ENCODE results near the gene CHST4. TPM values are rescaled to one million over a fixed set of nuclear protein-coding genes. Genes with fewer than 3 reads are reported as not detected.
"Not testable (repeated sequence)": the region's sequence is repeated elsewhere in the genome, so short reads cannot be mapped to it uniquely, and the experiment has no call there.

CHST4 gene
- total RNA-seq, 1 donor from 2014 or later = not detected

- no peak for TF ChIP-seq CTCF (IDR thresholded peaks at IDR 0.05)
- no peaks in the 10 kb centered on the region for H3K36me3 Mint-ChIP-seq (ENCODE audit: unreplicated experiment)
Observed at GRCh38 chr16:71493213-71493612, 33.0 kb upstream of the CHST4 start.

GRCh38 chr16:71498031-71498430, 28.2 kb upstream of the CHST4 start:
- Mint-ChIP-seq H3K27me3 (ENCODE audit: unreplicated experiment) (peaks cover 23% of the 10 kb centered on the region), H3K36me3 (ENCODE audit: unreplicated experiment) (no peaks in the 10 kb centered on the region), H3K4me3 (ENCODE audit: unreplicated experiment) (no peak overlapping the region), H3K9me3 (ENCODE audit: unreplicated experiment) (no peaks in the 10 kb centered on the region), H3K27ac (ENCODE audit: unreplicated experiment) (no peak overlapping the region), H3K4me1 (ENCODE audit: unreplicated experiment) (no peaks in the 10 kb centered on the region)
- TF ChIP-seq CTCF (IDR thresholded peaks at IDR 0.05) = no peak
- no peak for DNase-seq (ENCODE audit: extremely low spot score, unreplicated experiment)

More at GRCh38 chr16:71493213-71493612, 33.0 kb upstream of the CHST4 start:
- H3K27ac Mint-ChIP-seq (ENCODE audit: unreplicated experiment) = no peak overlapping the region
- H3K27me3 Mint-ChIP-seq (ENCODE audit: unreplicated experiment) = peaks cover 25% of the 10 kb centered on the region
- H3K4me3 Mint-ChIP-seq (ENCODE audit: unreplicated experiment) = no peak overlapping the region
- no peak for DNase-seq (ENCODE audit: extremely low spot score, unreplicated experiment)
- H3K4me1 Mint-ChIP-seq (ENCODE audit: unreplicated experiment) = no peaks in the 10 kb centered on the region
- no peaks in the 10 kb centered on the region for H3K9me3 Mint-ChIP-seq (ENCODE audit: unreplicated experiment)

GRCh38 chr16:71499775-71500364, 26.4 kb upstream of the CHST4 start:
- no peak for DNase-seq (ENCODE audit: extremely low spot score, unreplicated experiment)
- Mint-ChIP-seq H3K4me1 (ENCODE audit: unreplicated experiment) (no peaks in the 10 kb centered on the region), H3K27ac (ENCODE audit: unreplicated experiment) (no peak overlapping the region), H3K36me3 (ENCODE audit: unreplicated experiment) (no peaks in the 10 kb centered on the region), H3K9me3 (ENCODE audit: unreplicated experiment) (no peaks in the 10 kb centered on the region), H3K27me3 (ENCODE audit: unreplicated experiment) (peaks cover 21% of the 10 kb centered on the region), H3K4me3 (ENCODE audit: unreplicated experiment) (no peak overlapping the region)
- peak; percentile 77 for TF ChIP-seq CTCF (IDR thresholded peaks at IDR 0.05)

GRCh38 chr16:71500964-71501363, 25.3 kb upstream of the CHST4 start:
- no peak overlapping the region for H3K4me3 Mint-ChIP-seq (ENCODE audit: unreplicated experiment)
- no peaks in the 10 kb centered on the region for H3K9me3 Mint-ChIP-seq (ENCODE audit: unreplicated experiment)
- H3K4me1 Mint-ChIP-seq (ENCODE audit: unreplicated experiment) = no peaks in the 10 kb centered on the region
- DNase-seq (ENCODE audit: extremely low spot score, unreplicated experiment) = no peak
- no peak overlapping the region for H3K27ac Mint-ChIP-seq (ENCODE audit: unreplicated experiment)
- H3K27me3 Mint-ChIP-seq (ENCODE audit: unreplicated experiment) = peaks cover 25% of the 10 kb centered on the region
- H3K36me3 Mint-ChIP-seq (ENCODE audit: unreplicated experiment) = no peaks in the 10 kb centered on the region
- no peak for TF ChIP-seq CTCF (IDR thresholded peaks at IDR 0.05)

DNA sequence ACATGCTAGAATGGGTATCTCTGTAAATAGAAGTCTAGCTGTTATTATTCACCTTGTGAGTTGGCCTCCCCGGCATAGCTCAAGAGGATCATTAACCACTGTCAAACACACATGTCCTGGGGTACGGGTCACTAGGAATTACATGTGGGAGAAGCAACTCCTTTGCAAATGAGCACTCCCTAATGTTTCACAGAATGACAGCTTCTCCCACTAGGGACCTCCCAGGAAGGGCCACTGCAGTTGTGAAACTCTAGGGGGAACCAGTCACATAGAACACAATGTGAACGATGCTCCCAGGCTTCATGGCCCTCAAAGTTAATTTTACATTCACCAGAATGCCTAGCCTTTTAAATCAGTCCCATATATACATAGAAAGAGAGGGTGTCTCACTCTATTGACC, 24.7 kb upstream of the CHST4 start:
- TF ChIP-seq CTCF (IDR thresholded peaks at IDR 0.05) = no peak
- no peak for DNase-seq (ENCODE audit: extremely low spot score, unreplicated experiment)
- Mint-ChIP-seq H3K36me3 (ENCODE audit: unreplicated experiment) (no peaks in the 10 kb centered on the region), H3K9me3 (ENCODE audit: unreplicated experiment) (no peaks in the 10 kb centered on the region), H3K27me3 (ENCODE audit: unreplicated experiment) (peaks cover 24% of the 10 kb centered on the region), H3K4me3 (ENCODE audit: unreplicated experiment) (no peak overlapping the region), H3K27ac (ENCODE audit: unreplicated experiment) (no peak overlapping the region), H3K4me1 (ENCODE audit: unreplicated experiment) (no peaks in the 10 kb centered on the region)

- H3K4me1 Mint-ChIP-seq (ENCODE audit: unreplicated experiment) = not testable (repeated sequence)
Observed at GRCh38 chr16:71504051-71504450, 22.2 kb upstream of the CHST4 start.

More at GRCh38 chr16:71504051-71504450, 22.2 kb upstream of the CHST4 start:
- peaks cover 28% of the 10 kb centered on the region for H3K27me3 Mint-ChIP-seq (ENCODE audit: unreplicated experiment)
- H3K4me3 Mint-ChIP-seq (ENCODE audit: unreplicated experiment); H3K27ac Mint-ChIP-seq (ENCODE audit: unreplicated experiment); H3K36me3 Mint-ChIP-seq (ENCODE audit: unreplicated experiment); DNase-seq (ENCODE audit: extremely low spot score, unreplicated experiment); H3K9me3 Mint-ChIP-seq (ENCODE audit: unreplicated experiment): not testable (repeated sequence)

Data from osteocyte (in vitro differentiated cells).